Progenitor cell of endocrine pancreas (in vitro differentiated cells): ENCODE measurements around the gene ITFG2. TPM values are rescaled to one million over a fixed set of nuclear protein-coding genes. Genes with fewer than 3 reads are reported as not detected.

Experiments used
- DNase-seq: peaks from one replicate; pipeline ENCODE4 v3.0.0; 2021; ENCODE audit warnings: low spot score; ENCODE audit not compliant: unreplicated experiment
- H3K27ac Mint-ChIP-seq: 2 replicates; pipeline ENCODE4 v1.8.0; 2021; ENCODE audit warnings: mild to moderate bottlenecking, moderate library complexity, mixed read lengths
- H3K27me3 Mint-ChIP-seq: 2 replicates; pipeline ENCODE4 v1.8.0; 2021; ENCODE audit warnings: mixed read lengths
- H3K36me3 Mint-ChIP-seq: 2 replicates; pipeline ENCODE4 v1.8.0; 2022; ENCODE audit warnings: mixed read lengths; ENCODE audit not compliant: insufficient read depth
- H3K4me1 Mint-ChIP-seq: 2 replicates; pipeline ENCODE4 v1.8.0; 2021; ENCODE audit warnings: low read depth, mixed read lengths
- H3K4me3 Mint-ChIP-seq: 2 replicates; pipeline ENCODE4 v1.8.0; 2021; ENCODE audit warnings: low read depth, mild to moderate bottlenecking, moderate library complexity, mixed read lengths
- H3K9me3 Mint-ChIP-seq: 2 replicates; pipeline ENCODE4 v1.8.0; 2021; ENCODE audit warnings: low read depth, mixed read lengths
- total RNA-seq: library from RNA; stranded (reverse); gene quantifications from 2 replicates; pipeline ENCODE4 v1.2.1, GENCODE V29; 2021
- TF ChIP-seq, protein P1 (sequence below): fragments of 200-600 bp; sonication (generic); IDR thresholded peaks from one replicate; pipeline ENCODE4 v1.5.0; 2021; ENCODE audit warnings: antibody characterized with exemption, mild to moderate bottlenecking; ENCODE audit not compliant: unreplicated experiment

Gene ITFG2
- total RNA-seq, 1 donor from 2014 or later = 85.3 TPM

DNA sequence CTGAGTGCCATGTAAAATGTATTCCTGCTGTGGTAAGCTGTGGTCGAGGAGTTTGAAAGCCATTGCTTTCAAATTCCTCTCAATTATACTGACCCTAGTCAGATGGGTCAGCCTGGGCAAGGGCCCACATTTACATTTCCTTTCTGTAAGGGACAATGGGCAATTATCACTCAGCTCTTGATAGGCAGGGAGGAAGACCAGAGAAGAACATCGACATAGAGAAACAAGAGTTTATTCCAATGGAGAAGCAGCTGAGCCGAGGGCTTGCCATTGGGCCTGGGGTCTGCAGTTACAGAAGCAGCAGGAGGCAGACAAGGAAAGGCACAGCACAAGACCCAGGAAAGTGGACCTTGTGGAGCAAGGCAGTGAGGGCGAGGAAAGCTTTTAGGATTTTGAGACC is 12.7 kb downstream of the ITFG2 start:
- Mint-ChIP-seq H3K36me3 (peaks cover 28% of the 10 kb centered on the region), H3K9me3 (no peaks in the 10 kb centered on the region), H3K27me3 (no peaks in the 10 kb centered on the region), H3K4me1 (no peaks in the 10 kb centered on the region), H3K4me3 (no peak overlapping the region), H3K27ac (no peak overlapping the region)
- TF ChIP-seq, protein P1, sequence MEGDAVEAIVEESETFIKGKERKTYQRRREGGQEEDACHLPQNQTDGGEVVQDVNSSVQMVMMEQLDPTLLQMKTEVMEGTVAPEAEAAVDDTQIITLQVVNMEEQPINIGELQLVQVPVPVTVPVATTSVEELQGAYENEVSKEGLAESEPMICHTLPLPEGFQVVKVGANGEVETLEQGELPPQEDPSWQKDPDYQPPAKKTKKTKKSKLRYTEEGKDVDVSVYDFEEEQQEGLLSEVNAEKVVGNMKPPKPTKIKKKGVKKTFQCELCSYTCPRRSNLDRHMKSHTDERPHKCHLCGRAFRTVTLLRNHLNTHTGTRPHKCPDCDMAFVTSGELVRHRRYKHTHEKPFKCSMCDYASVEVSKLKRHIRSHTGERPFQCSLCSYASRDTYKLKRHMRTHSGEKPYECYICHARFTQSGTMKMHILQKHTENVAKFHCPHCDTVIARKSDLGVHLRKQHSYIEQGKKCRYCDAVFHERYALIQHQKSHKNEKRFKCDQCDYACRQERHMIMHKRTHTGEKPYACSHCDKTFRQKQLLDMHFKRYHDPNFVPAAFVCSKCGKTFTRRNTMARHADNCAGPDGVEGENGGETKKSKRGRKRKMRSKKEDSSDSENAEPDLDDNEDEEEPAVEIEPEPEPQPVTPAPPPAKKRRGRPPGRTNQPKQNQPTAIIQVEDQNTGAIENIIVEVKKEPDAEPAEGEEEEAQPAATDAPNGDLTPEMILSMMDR = no peak
- DNase-seq = no peak

DNA sequence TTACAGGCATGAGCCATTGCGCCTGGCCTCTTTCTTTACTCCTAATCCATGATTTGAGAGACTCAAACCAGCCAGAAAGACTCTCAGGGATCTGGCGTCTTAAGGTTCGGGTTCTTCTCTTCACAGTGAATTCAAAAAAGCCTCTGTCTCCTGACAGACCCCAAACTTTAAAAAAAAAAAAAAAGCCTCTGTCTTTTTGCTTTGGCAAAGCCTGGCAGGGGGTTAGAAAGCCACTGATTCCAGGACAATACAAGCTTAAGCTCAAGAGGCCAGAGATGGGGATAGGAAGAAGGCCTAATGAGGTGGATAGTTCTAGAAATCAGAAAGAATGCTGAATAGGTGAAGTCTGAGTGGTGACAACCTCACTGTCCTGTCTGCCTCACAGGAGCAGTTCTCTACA is 13.6 kb downstream of the ITFG2 start:
- Mint-ChIP-seq H3K9me3 (no peaks in the 10 kb centered on the region), H3K4me3 (no peak overlapping the region), H3K27ac (no peak overlapping the region), H3K4me1 (no peaks in the 10 kb centered on the region), H3K27me3 (no peaks in the 10 kb centered on the region), H3K36me3 (peaks cover 31% of the 10 kb centered on the region)
- TF ChIP-seq, protein P1 = no peak
- no peak for DNase-seq

DNA sequence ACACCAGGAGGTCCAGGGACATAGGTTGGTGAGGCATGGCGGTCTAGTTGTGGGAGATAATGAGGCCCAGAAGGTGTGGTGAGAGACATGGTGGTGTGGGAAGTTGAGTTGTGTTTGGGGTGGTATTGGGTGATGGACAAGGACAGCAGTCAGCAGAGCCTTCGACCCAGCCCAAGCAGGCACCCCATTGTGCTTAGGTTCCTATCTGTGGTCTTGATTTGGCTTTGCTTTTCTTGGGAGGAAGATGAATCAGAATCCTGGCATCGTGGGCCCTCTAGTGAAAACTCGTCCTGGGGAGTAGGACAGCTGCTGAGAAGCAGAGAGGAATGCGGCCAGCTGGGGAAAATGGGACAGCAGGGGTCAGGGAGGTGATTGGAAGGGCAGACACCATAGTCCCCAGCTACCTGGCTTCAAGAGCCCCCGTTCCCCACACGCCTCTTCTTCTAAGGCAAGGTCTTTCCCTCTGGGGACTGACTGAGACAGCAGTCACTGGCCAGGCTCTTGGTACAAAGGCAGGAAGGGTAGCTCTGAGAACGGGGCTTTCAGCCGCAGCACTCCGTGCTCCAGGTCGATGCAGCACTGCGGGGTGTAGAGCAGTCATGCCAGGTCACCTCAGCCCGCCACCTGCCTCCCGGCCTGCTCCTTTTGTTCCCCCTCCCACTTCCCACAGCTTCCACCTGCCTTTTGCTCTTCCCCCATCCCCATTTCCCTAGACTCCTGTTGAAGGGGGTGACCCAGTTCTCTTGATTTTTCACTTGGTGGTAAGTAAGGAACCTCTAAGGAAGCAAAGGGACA is 14.4 kb downstream of the ITFG2 start:
- H3K27me3 Mint-ChIP-seq = no peaks in the 10 kb centered on the region
- no peak for DNase-seq
- H3K27ac Mint-ChIP-seq = no peak overlapping the region
- peaks cover 33% of the 10 kb centered on the region for H3K36me3 Mint-ChIP-seq
- TF ChIP-seq, protein P1 = no peak
- H3K9me3 Mint-ChIP-seq = no peaks in the 10 kb centered on the region
- no peak overlapping the region for H3K4me3 Mint-ChIP-seq
- no peaks in the 10 kb centered on the region for H3K4me1 Mint-ChIP-seq

DNA sequence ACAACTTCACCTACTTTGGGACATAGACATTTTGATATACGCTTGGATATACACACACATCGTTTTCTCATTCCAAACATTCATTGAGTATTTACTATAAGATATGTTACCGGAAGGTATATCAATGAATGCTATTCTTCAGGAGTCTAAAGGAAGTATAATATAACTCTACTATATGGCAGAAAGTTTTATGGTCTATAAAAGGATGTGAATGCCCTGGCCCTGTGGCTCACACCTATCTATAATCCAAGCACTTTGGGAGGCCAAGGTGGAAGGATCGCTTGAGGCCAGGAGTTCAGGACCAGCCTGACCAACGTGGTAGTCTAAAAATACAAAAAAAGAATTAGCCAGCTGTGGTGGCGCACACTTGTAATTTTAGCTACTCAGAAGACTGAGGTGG is 16.8 kb downstream of the ITFG2 start:
- TF ChIP-seq, protein P1 = no peak
- Mint-ChIP-seq H3K4me3 (no peak overlapping the region), H3K27me3 (peaks cover 1% of the 10 kb centered on the region), H3K9me3 (no peaks in the 10 kb centered on the region), H3K4me1 (no peaks in the 10 kb centered on the region), H3K27ac (no peak overlapping the region), H3K36me3 (peaks cover 25% of the 10 kb centered on the region)
- no peak for DNase-seq

DNA sequence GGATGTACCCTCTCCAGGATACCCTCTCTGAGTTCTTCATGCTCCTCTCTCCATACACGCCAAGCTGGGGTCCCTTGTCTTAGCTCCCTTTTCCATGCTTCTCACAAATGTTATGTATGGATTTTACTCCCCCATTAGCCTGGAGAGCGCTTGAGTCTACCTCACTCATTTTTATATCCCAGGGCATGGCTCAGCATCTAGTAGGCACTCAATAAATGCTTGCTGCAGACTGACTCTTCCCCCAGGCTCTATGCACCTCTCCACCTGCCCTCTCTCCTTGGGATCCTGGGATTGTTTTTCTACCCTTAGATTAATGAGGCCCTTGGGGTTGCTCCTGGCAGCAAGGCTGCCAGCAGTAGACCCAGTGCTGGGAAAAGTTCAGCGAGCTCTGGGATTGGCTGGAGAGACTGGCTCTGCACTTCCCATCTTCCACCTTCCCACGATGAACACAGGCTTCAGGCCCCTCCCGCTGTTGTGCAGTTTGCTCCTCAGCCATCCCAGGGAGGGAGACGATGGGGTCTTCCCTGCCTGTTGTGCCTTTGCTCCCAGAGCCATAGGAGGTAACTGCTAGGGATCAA is 20.2 kb downstream of the ITFG2 start:
- TF ChIP-seq, protein P1 = no peak
- H3K4me3 Mint-ChIP-seq = no peak overlapping the region
- H3K4me1 Mint-ChIP-seq = peaks cover 3% of the 10 kb centered on the region
- no peak overlapping the region for H3K27ac Mint-ChIP-seq
- peaks cover 22% of the 10 kb centered on the region for H3K36me3 Mint-ChIP-seq
- peaks cover 13% of the 10 kb centered on the region for H3K27me3 Mint-ChIP-seq
- no peak for DNase-seq
- H3K9me3 Mint-ChIP-seq = no peaks in the 10 kb centered on the region
